Fibroblast of skin of right biceps (primary cell): ENCODE results near the gene ADCY10.
A peak's percentile ranks its signal among the peaks of the same experiment; 100 is the strongest.
"Not testable (repeated sequence)": the region's sequence is repeated elsewhere in the genome, so short reads cannot be mapped to it uniquely, and the experiment has no call there.

Experiments used
- DNase-seq: peaks from one replicate; pipeline ENCODE4 v3.0.0-alpha.2; 2013

The ADCY10 gene

DNA sequence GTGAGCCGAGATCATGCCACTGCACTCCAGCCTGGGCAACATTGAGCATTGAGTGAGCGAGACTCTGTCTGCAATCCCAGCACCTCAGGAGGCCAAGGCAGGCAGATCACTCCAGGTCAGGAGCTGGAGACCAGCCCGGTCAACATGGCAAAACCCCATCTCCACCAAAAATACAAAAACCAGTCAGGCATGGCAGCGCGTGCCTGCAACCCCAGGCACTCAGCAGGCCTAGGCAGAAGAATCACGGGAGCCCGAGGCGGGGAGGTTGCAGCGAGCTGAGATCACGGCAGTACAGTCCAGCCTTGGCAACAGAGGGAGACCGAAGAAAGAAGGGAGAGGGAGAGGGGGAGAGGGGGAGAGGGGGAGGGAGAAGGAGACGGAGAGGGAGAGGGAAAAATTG is 107.3 kb downstream of the ADCY10 start:
- not testable (repeated sequence) for DNase-seq

DNA sequence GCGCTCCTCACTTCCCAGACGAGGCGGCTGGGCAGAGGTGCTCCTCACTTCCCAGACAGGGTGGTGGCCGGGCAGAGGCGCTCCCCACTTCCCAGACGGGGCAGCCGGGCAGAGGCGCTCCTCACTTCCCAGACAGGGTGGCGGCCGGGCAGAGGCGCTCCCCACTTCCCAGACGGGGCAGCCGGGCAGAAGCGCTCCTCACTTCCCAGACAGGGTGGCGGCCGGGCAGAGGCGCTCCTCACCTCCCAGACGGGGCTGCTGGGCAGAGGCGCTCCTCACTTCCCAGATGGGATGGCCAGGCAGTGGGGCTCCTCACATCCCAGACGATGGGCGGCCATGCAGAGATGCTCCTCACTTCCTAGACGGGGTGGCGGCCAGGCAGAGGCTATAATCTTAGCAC is 107.7 kb downstream of the ADCY10 start:
- not testable (repeated sequence) for DNase-seq

DNA sequence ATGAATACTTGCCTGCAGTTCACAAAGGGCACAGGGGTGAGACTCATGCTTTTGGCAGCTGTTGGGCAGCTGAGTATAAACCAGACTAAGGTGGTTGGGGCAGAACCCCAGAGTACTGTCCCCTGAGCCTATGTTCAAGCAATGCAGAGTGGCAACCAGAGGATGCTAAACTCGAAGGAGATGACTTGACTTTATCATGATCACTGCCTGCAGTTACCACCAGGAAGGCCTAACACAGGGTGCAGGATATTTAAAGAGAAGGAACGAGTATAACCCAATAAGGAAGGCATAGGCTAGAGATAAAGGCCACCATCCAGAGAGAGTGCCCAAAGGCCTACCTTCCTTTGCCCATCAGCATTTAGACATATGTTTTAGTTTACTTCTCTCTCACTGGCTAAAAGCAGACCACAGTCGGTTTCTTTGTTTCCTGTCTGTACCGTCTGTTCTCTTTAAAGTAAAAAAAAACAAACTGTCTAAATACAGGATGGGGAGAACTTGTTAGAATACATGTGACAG is 108.8 kb downstream of the ADCY10 start:
- DNase-seq, result no peak

DNA sequence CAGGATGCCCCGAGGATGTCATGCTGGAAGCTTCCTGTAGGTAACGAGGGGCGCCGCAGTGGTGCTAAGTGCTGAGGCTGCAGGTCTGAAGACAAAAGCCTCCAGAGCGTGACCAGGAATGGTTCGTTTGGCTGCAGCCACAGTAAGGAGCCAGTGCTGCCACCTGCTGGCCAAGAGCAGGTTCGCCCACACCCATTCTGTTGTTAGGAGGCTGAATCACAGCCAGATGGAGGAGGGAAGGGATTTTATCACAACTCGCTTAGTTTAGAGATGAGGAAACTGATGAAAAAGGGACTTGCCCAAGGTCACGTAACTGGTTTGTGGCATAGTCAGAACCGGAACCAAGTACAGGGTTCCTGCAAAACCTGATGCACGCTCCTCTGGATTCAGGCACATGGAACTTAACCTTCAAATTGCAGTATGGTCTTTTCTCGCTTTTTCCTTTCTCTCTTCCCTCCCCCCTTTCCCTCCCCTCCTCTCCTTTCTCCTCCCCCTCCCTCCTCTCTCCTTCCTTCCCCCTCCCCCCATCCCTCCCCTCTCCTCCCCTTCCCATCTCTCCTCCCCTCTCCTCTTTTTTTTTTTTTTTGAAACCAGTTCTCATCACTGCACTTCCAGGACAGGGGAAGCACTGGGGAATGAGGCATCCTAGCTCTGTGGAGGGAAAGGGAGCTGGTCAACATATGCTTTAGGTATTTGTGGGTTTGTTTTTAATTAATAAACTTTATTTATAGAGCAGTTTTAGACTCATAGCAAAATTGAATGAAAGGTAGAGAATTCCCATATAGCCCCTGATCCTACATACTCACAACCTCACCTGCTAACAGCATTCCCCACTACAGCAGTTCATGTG is 110.4 kb downstream of the ADCY10 start:
- DNase-seq, result peak; percentile 93

DNA sequence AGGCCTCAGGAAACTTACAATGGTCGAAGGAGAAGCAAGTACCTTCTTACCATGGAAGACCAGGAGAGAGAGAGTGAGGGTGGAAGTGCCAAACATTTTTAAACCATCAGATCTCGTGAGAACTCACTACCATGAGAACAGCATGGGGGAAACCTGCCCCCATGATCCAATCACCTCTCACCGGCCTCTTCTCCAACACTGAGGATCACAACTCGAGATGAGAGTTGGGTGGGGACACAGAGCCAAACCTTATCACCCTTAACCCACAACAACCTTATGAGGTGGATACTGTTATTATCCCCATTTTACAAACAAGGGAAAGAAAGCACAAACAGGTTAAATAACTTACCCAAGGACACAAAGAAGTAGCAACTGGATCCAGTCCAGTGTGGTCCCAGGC is 111.7 kb downstream of the ADCY10 start:
- no peak for DNase-seq

DNA sequence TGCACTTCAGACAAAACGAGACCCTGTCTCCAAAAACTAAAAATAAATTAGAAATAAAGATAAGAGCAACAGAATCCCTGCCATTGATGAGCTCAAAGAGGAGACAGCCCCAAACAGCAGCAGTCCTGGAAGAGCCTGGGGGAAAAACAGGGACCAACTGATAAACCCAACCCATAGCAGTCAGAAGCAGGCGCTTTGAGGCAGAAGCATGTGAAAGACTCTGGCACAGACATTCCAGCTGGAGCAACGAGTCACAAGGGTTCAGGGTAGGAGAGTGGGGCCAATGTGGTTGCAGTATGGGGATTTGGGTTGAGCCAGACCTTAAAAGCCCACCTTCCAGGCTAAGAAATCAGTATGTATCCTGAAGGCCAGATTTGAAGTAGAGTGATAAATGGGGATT is 113.7 kb downstream of the ADCY10 start:
- no peak for DNase-seq

DNA sequence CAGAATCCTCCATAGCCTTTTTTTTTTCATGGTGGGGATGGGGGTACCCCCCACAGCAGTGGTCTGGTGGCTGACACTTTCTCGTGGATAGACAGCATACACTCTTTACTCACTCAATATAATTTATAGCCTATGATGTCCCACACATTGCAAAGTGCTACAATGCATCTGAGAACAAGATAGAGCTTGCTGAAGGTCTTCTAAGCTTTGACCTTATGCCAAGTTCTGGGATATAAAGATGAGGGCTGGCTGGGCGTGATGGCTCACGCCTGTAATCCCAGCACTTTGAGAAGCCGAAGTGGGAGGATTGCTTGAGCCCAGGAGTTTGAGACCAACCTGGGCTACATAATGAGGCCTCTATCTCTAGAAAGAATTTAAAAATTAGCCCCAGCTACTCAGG is 114.2 kb downstream of the ADCY10 start:
- DNase-seq, result no peak

DNA sequence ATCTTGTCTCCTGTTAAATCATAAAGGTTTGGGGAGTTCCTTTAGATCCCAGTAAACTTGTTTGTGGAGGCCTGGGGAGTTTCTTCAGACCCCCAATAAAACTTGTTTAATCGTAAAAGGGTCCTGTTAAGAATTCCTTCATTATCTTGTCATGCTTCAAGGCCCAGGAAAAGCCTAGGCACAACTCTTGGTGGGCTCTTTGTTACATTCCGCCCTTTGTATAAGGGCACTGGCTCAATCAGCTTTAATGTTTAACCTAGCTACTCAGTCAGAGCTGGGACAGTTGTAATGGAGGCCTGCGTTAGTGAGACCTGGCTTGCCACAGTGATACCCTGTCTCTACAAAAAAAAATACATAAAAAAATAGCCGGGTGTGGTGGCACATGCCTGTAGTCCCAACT is 115.0 kb downstream of the ADCY10 start:
- no peak for DNase-seq

DNA sequence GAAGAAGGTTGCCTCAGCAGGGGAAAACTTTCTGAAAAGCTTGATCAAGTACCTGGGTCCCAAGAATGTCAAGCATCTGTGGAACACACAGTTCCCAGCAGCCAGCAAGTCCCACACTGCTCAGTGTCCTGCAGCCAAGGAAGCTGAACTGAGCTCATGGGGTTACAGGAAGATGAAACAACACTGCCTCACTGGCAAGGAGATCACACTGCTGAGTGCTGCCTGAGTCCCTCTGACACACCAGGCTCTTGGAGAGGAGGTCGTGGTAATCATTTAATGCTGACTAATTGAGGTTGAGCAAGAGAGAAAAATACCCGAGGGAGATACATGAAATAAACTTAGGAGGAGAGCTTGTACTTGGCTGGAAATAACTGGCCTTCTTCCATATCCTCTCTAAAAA is 116.9 kb downstream of the ADCY10 start:
- DNase-seq, result peak; percentile 98

DNA sequence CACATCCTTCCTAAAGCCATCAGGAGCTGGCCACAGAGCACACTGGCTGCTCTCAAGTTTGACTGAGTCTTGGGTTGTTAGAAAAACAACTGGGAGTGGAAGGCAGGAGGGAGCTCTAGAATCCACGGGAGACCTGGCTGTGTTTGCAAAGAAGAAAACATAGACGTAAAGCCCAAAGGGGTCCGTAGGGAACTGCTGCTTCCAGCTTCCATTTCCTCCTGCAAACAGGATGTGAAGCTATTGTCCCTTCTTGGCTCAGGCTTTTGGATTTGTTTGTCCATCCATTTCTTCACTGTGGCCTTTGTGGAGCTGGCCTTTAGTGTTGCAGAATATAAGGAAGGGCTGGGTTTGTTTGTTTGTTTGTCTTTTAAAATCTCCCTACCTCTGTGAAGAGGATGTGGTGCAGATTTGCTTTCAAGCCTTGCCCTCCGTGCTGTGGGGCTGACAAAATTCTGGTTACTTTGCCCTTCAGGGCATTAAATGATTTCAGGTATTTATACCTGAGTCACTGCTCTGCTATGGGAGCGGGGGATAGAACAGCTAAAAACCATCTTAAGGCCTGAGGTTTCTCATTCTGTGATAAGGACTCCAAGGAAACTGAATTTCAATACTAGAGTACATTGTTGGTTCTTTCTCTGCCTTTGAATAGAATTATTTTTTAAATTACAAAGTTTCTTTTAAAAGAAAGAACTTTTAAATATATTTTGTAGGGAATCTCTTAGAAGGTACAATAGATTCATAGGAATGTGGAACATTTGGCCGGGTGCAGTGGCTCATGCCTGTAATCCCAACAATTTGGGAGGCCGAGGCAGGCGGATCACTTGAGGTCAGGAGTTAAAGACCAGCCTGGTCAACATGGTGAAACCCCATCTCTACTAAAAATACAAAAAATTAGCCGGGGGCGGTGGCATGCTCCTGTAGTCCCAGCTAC is 117.9 kb downstream of the ADCY10 start:
- DNase-seq, result no peak

DNA sequence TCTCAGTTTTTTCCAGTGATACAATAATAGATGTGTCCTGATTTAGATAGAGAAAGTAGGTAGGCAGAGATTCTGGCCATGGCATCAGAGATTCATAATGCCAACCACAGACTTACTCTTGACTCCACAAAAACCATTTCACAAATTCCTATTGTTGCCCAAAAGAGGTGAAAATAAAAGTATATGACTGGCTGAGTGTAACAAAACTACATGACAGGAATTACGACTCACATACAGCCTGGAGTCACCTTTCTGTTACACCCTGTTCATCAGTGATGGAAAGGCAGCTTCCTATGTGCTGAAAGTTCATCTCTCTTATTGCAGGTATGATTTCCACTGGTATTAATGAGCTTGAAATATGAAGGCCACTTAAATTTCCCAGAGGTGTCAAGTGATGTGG is 119.9 kb downstream of the ADCY10 start:
- DNase-seq, result no peak

DNA sequence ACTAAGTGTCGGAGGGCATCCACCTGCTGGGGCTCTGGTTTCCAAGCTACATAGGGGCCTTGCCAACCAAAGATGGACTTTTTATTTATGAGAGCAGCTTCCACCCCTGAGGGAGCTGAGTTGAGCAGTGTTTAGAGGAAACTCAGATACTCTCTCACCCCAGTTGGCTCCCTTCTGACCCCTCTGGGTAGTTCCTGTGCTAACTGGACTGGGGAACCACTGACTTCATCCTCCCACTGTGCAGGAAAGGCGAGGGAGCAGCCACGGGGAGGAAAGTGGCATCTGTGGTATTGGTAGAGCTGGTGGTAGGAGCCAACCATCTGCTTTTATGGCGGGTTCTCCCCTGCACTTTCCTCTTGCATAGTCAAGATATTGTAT is 121.8 kb downstream of the ADCY10 start:
- no peak for DNase-seq

DNA sequence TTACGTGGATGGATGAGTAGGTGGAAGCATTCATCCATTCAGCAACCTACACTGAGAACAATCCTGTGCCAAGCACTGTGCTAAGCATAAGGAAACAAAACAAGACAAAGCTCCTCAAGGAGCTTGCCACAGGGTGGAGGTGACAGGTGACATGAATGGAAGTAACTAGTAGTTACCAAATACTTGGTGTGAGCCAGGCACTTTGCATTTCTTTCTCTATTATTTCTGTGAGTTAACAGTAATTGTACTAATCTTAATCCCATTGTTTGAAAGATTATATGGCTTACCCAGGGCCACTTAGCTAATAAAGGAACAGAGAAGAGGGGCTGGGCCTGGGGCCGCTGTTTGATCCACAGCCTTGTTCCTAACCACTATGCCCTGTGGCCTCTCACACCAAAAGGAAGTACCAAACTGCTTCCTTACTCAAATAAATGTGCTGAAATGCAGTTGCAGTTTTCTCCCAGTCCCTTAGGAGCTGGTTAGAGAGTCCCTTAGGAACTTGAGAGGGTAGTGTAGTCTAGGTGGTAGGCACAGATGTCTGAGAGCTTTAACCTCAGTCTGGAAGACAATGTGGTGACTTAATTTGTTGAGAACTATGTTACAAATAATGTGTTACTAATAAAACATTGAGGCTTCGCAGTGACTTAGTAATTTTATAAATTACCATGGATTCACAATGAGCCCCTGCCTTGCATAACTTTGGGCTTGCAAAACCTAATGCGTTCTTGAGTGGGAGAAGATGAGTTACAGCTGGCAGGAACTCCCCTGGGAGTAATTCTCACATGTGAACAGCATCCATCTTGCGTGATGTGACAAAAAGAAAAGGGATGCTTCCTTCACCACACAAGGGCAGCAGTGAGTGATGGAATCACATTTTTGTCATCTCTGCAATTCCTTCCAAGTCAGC is 122.4 kb downstream of the ADCY10 start:
- peak; percentile 99 for DNase-seq

DNA sequence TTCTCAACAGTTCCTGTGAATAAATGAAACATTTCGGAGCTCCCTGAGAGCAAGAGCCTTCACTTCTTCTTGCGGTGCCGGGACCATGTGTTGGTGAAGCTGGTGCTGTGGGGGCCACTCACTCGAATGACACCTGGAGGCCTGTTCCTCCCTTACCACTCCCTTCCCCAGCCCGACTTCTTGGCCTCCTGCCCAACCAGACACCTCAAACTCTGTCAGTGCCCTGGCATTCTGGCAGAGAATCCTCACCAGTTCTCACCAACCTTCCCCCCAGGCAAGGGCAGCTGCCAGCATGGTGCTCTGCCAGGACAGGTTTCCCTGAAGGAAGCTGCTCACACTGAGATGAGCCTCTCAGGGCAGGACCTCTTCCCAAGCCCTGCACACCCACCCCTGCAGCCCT is 123.8 kb downstream of the ADCY10 start:
- DNase-seq, result no peak

DNA sequence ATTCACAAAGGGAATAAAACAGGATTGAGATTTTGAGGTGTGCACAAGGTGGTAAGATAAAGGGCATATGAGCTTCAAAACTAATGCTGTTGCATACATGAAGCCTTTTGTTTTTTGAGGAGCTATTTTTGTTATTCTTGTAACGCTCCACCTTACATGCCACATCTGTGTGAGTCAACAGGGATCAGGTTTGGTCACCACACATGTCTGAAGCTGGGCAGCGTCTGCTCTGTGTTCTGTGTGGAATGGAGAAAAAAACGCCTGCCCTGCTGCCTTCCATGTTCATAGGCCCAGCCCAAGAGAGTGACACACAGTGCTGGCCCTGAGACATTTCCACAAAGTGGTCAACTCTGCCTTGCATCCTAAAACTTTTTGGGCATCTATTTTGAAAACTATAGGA is 124.4 kb downstream of the ADCY10 start:
- DNase-seq, result no peak

DNA sequence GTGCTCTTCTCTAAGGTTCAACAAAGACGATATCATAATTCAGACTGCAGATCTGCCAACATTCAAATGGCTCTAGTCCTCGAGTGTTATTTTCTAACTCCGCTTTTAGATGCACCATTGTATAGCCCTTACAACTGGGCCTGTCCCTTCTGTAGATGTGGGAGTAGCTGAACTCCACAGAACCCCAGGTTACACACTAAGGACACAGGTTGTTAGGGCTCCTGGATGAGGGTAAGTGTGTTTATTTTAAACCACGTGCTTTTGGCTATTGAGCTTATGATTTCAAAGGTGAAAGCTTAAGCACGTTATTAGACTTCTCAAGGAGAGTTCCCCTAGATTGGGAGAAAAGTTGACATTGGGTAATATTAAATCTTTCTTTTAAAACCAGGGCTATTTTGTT is 127.4 kb downstream of the ADCY10 start:
- DNase-seq, result no peak

DNA sequence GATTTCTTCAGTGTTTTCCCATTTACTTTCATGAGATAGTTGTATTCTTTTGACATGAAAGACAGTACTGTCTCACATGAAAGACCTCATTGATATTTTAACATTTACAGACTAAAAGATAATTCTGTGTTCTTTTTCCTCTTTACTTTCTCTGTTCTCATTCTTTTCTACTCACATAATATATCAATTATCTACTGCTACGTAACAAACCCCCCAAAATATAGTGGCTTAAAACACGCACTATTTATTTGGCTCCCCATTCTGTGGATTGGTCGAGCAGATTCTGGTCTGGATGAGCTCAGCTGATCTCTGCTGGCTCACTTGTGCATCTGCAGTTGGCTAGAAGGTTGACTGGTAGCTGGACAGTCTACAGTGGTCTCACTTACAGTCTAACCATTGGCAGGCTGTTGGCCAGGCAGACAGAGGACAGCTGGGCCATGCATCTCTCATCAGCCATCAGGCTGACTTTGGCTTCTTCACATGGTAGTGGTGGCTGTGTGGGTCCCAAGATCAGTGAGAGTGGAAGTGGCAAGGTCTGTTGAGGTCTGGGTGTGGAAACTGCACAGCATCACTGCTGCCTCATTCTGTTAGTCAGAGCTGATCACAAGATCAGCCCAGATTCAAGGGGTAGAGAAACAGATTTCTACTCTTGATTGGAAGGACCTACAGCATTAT is 128.9 kb downstream of the ADCY10 start:
- DNase-seq, result no peak

DNA sequence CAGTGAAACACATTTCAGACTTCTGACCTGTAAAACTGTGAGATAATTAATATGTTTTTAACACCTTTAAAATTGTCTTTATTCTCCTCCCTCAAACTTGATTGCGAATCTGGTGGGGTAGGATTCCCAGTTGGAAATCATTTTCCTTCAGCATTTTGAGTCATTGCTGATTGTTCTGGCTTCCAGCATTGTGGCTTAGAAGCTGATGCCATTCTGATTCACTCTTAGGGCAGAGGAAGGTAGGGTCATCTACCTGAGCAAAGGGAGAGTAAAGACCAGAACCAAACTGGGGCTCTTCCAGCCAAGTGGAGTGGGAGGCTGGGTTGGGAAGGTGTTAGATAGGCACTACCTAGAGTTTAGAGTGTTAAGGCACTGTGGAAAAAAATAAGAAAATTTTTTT is 131.0 kb downstream of the ADCY10 start:
- no peak for DNase-seq

DNA sequence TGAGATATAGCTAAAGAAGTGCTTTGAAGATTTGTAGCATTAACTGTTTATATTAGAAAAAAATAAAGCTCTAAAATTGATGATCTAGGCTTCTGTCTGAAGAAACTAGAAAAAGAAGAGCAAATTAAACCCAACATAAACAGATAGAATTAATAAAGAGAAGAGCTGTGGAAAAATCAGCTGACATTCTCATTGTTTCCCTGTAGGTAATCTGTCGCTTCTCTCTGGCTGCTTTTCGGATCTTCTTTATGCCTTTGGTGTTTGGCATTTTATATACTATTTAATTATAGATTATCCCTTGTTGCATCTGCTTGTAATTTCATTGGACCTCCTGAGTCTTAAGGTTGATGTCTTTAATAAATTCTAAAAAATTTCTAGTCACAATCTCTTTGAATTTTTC is 132.4 kb downstream of the ADCY10 start:
- DNase-seq, result no peak

DNA sequence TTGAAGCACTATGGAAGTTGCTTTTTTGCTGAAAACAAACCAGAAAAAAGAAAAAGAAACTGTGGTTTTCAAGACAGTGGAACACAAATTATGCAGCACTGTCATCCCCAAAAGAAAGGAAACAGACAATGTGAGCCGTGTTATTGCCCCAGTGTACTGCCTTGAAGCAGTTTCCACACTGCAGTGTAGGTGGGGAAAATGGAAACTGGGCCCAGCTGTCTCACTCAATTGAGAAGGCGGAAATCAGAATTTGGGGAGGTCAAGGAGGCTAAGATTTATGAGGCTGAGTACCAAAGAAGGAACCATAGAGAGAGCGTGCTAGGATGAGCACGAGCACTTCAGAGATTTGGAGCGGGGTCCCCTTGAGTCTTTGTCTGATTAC is 136.7 kb downstream of the ADCY10 start:
- DNase-seq, result no peak

DNA sequence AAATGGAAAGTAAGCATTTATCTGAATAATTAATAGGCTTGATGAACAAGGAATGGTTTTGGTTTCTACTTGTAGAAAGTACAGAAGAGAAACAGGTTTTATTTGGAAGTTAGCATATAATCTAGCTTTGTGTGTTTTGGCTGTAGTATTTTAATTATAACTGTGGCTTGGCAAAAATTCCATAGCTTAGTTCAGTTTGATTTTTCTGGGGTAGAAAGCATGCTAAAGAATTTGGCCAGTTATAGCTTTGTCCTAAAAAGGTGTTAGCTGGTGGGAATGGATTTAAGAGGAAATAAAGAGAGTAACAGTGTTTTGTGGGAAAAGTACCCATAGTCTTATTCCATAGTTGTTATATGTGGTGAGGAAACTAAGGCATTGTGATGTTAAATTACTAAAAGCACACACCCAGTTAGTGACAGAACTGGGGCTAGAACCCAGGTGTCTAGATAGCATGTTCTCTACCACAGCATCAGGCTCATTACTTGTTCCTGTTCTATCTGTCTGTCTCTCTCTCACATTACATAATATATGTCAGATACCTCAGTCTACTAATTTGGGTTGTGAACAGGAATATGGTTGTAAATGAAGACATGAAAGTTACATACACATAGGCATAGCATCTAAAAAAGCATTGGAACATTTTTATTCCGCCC is 137.2 kb downstream of the ADCY10 start:
- no peak for DNase-seq

DNA sequence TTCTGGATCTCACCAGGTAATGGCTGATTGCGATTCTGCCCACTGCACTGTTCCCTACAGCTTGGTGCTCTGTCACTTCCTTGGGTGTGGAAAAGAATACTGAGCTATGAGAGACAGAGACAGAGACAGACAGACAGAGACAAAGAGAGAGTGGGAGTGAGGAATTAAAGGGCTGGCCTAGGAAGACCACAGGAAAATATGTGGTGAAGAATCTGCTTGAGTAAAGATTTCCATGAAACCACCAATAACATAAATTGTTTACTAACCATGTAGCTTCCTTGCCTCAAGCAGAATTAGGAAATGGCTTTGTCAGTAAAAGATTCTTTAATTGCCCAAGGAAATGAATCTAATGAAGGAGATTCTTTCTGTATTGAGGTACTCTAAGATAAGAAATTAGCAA is 137.8 kb downstream of the ADCY10 start:
- peak; percentile 24 for DNase-seq
